Activated naive CD4-positive, alpha-beta T cell treated with anti-CD3 and anti-CD28 coated beads for 36 hours (primary cell): Measurements from ENCODE around the gene NUP98. TPM values are rescaled to one million over a fixed set of nuclear protein-coding genes. Genes with fewer than 3 reads are reported as not detected.

Experiments
- CTCF ChIA-PET: fragments of 350-600 bp; sonication (Branson Sonifier 250); formaldehyde crosslinking; loops from one replicate; lab custom pipeline; 2021; ENCODE audit warnings: antibody characterized with exemption; lab: Charles Lee
- DNase-seq: peaks from one replicate; pipeline ENCODE4 v3.0.0-alpha.2; 2020
- H3K27ac Mint-ChIP-seq: one replicate; pipeline ENCODE4 v1.8.0; 2021; ENCODE audit warnings: mild to moderate bottlenecking, mixed read lengths
- H3K27me3 Mint-ChIP-seq: one replicate; pipeline ENCODE4 v1.8.0; 2021; ENCODE audit warnings: low read depth, mixed read lengths
- H3K36me3 Mint-ChIP-seq: one replicate; pipeline ENCODE4 v1.8.0; 2021; ENCODE audit warnings: low read depth, mixed read lengths
- H3K4me1 Mint-ChIP-seq: one replicate; pipeline ENCODE4 v1.8.0; 2021; ENCODE audit warnings: low read depth, mixed read lengths
- H3K4me3 Mint-ChIP-seq: one replicate; pipeline ENCODE4 v1.8.0; 2021; ENCODE audit warnings: mild to moderate bottlenecking, moderate library complexity, mixed read lengths
- H3K9me3 Mint-ChIP-seq: one replicate; pipeline ENCODE4 v1.8.0; 2021; ENCODE audit warnings: mixed read lengths
- intact Hi-C: fragments of 100-400 bp; cut with micrococcal nuclease; formaldehyde crosslinking; loops from one replicate; pipeline ENCODE4 v1.15.1; 2023
- total RNA-seq, 2 experiments: library from RNA; stranded (reverse); gene quantifications; one replicate each; pipeline ENCODE4 v1.2.3, GENCODE V29; 2021

The NUP98 gene
- total RNA-seq, 2 experiments from 2014 or later = 90.8 to 97.6 TPM

GRCh38 chr11:3755151-3755550, 42.2 kb downstream of the NUP98 start:
- CTCF ChIA-PET = interaction anchor here (0.7 kb wide), 1 partner anchor 346 kb away, joined by 3 read pairs; no protein-coding TSS in a partner anchor
- intact Hi-C loops = loop anchor here (10.0 kb wide), 1 partner anchor 50 kb away; no protein-coding TSS in a partner anchor
- H3K27me3 Mint-ChIP-seq = no peaks in the 10 kb centered on the region

GRCh38 chr11:3753110-3753509, 44.2 kb downstream of the NUP98 start:
- Mint-ChIP-seq H3K4me1 (peaks cover under 1% of the 10 kb centered on the region), H3K27me3 (no peaks in the 10 kb centered on the region), H3K9me3 (no peaks in the 10 kb centered on the region), H3K27ac (peak overlapping the region; percentile 30), H3K4me3 (no peak overlapping the region), H3K36me3 (peaks cover 34% of the 10 kb centered on the region)
- intact Hi-C loops = loop anchor here (10.0 kb wide), 1 partner anchor 48 kb away; no protein-coding TSS in a partner anchor
- DNase-seq = no peak
- CTCF ChIA-PET = interaction anchor here (1.3 kb wide), 1 partner anchor 102 kb away, joined by 3 read pairs; the partner anchor contains the start of gene STIM1

More at GRCh38 chr11:3755151-3755550, 42.2 kb downstream of the NUP98 start:
- no peaks in the 10 kb centered on the region for H3K9me3 Mint-ChIP-seq
- no peaks in the 10 kb centered on the region for H3K4me1 Mint-ChIP-seq
- no peak overlapping the region for H3K4me3 Mint-ChIP-seq
- DNase-seq = no peak
- no peak overlapping the region for H3K27ac Mint-ChIP-seq
- peaks cover 46% of the 10 kb centered on the region for H3K36me3 Mint-ChIP-seq

- no peaks in the 10 kb centered on the region for H3K9me3 Mint-ChIP-seq
- peaks cover 6% of the 10 kb centered on the region for H3K4me1 Mint-ChIP-seq
- CTCF ChIA-PET = interaction anchor here (0.7 kb wide), 1 partner anchor 21 kb away, joined by 3 read pairs; no protein-coding TSS in a partner anchor
- peaks cover 32% of the 10 kb centered on the region for H3K36me3 Mint-ChIP-seq
- no peaks in the 10 kb centered on the region for H3K27me3 Mint-ChIP-seq
- no peak for DNase-seq
- intact Hi-C loops = no loop called here
- no peak overlapping the region for H3K4me3 Mint-ChIP-seq
- H3K27ac Mint-ChIP-seq = no peak overlapping the region
Observed at GRCh38 chr11:3747704-3748103, 49.6 kb downstream of the NUP98 start.

DNA sequence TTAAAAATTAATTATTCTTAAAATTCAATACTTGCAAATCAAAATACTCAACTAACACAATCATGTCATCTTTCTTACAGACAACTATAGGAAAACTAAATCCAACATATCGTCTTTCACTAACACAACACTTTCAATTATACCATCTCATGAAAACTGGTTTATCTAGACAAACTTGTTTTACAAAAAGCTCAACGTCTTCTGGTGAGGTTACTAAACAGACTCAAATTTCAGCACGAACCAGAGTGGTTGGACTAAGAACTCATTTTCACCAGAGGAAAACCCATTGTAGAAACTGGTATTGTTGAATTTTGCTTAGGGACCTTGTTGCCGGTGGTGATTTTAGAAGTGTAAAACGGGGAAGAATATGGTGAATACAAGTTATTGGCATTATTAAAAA, 52.2 kb downstream of the NUP98 start:
- Mint-ChIP-seq H3K27me3 (no peaks in the 10 kb centered on the region), H3K36me3 (peaks cover 38% of the 10 kb centered on the region), H3K4me1 (peaks cover 6% of the 10 kb centered on the region), H3K27ac (no peak overlapping the region), H3K4me3 (no peak overlapping the region), H3K9me3 (no peaks in the 10 kb centered on the region)
- CTCF ChIA-PET = no interaction called here
- intact Hi-C loops = no loop called here
- DNase-seq = no peak

DNA sequence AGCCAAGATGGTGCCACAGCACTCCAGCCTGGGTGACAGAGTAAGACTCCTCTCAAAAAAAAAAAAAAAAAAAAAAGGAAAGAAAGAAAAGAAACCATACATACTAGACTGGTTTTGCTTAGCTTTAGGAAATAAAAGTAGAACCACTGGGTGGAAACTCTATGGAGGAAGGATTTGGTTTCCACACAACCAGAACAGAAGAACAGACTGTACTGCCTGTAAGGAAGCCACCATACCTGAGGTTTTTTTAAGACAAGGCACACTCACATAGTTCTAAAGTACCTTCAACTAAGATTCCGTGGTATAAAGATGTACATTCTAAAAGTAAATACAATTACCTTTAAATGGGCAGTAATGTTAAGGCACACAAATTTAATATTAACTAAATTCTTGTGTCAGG, 58.6 kb downstream of the NUP98 start:
- no peak for DNase-seq
- H3K27ac Mint-ChIP-seq = no peak overlapping the region
- H3K9me3 Mint-ChIP-seq = no peaks in the 10 kb centered on the region
- CTCF ChIA-PET = interaction anchor here (0.7 to 1.7 kb wide), 2 partner anchors 70 to 71 kb away, joined by 4 to 6 read pairs; partner anchors contain the start of gene PGAP2
- no peak overlapping the region for H3K4me3 Mint-ChIP-seq
- peaks cover under 1% of the 10 kb centered on the region for H3K4me1 Mint-ChIP-seq
- H3K27me3 Mint-ChIP-seq = no peaks in the 10 kb centered on the region
- intact Hi-C loops = no loop called here
- H3K36me3 Mint-ChIP-seq = peaks cover 39% of the 10 kb centered on the region

DNA sequence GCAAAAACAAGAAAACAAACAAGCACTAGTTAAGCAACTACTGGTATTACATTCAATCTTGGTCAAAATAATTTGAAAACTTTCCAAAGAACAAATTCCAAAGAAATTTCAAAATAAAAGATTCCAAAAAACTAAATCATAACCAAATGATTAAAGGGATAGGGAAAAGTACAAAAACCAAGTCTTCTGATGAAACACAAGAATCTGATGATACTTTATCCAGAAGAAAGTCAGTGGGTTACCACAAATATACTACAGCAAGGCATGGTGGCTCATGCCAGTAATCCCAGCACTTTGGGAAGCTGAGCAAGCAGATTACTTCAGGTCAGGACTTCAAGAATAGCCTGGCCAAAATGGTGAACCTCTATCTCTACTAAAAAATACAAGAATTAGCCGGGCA, 59.1 kb downstream of the NUP98 start:
- CTCF ChIA-PET = interaction anchor here (0.7 kb wide), 1 partner anchor 72 kb away, joined by 4 read pairs; no protein-coding TSS in a partner anchor

GRCh38 chr11:3737386-3737933, 59.9 kb downstream of the NUP98 start:
- no peak overlapping the region for H3K27ac Mint-ChIP-seq
- no peaks in the 10 kb centered on the region for H3K27me3 Mint-ChIP-seq
- no peaks in the 10 kb centered on the region for H3K9me3 Mint-ChIP-seq
- no peak overlapping the region for H3K4me3 Mint-ChIP-seq
- peaks cover 42% of the 10 kb centered on the region for H3K36me3 Mint-ChIP-seq
- CTCF ChIA-PET = no interaction called here
- DNase-seq = no peak
- intact Hi-C loops = no loop called here
- H3K4me1 Mint-ChIP-seq = peaks cover 5% of the 10 kb centered on the region

More for the DNA sequence above, 59.1 kb downstream of the NUP98 start:
- Mint-ChIP-seq H3K36me3 (peaks cover 42% of the 10 kb centered on the region), H3K27ac (no peak overlapping the region), H3K4me3 (no peak overlapping the region), H3K27me3 (no peaks in the 10 kb centered on the region), H3K4me1 (peaks cover 4% of the 10 kb centered on the region), H3K9me3 (no peaks in the 10 kb centered on the region)
- intact Hi-C loops = no loop called here
- DNase-seq = no peak

DNA sequence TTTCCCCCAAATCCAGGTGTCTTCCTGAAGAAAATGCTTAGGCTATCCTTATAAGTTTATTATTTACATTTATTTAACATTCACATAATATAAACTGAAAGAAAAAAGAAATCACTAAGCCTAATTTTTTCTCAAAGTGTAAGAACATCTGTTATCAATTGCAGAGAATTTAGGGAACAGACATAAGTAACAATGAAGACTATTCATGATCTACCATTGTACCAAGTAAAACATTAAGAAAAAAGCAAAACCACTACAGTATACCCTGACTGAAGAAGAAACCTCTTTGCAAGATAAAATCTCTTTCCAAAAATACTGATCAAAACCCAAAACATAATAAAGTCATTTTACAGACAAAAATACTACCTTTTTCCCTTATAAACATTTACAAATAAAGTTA, 60.5 kb downstream of the NUP98 start:
- CTCF ChIA-PET = no interaction called here
- DNase-seq = no peak
- no peak overlapping the region for H3K27ac Mint-ChIP-seq
- no peaks in the 10 kb centered on the region for H3K27me3 Mint-ChIP-seq
- intact Hi-C loops = no loop called here
- no peaks in the 10 kb centered on the region for H3K9me3 Mint-ChIP-seq
- peaks cover 5% of the 10 kb centered on the region for H3K4me1 Mint-ChIP-seq
- no peak overlapping the region for H3K4me3 Mint-ChIP-seq
- peaks cover 42% of the 10 kb centered on the region for H3K36me3 Mint-ChIP-seq

- CTCF ChIA-PET = no interaction called here
- H3K36me3 Mint-ChIP-seq = peaks cover 43% of the 10 kb centered on the region
- H3K4me1 Mint-ChIP-seq = peaks cover 5% of the 10 kb centered on the region
- intact Hi-C loops = no loop called here
- no peaks in the 10 kb centered on the region for H3K9me3 Mint-ChIP-seq
- no peaks in the 10 kb centered on the region for H3K27me3 Mint-ChIP-seq
- H3K27ac Mint-ChIP-seq = no peak overlapping the region
- H3K4me3 Mint-ChIP-seq = no peak overlapping the region
- no peak for DNase-seq
Observed at GRCh38 chr11:3735827-3736226, 61.5 kb downstream of the NUP98 start.

DNA sequence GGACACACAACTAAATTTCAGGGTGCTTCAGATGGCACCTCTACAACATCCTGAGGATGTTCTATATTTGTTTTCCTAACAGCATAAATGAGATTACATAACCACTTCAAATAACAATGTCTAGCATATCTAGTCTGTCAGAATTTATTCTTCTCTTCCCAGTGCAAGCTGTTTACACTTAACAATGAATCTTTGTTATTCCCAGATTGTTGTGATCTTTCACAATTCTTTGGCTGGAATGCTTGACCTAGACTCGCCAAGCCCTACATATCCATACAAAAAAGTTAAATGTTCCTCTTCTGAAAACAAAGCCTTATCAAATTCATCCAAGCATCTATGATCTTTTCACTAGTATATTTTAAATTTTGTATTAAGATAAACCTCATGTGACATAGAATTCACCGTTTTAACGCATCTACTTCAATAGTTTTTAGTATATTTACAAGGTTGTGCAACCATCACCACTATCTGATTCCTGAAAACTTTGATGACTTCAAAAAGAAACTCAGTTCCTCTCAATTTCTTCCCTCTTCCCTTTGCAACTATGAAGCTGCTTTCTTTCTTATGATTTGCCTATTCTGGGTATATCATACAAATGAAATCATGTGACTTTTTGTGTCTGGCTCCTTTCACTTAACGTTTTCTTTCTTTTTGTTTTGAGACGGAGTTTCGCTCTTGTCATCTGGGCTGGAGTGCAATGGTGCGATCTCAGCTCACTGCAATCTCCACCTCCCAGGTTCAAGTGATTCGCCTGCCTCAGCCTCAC, 64.5 kb downstream of the NUP98 start:
- CTCF ChIA-PET = interaction anchor here (1.7 kb wide), 1 partner anchor 76 kb away, joined by 7 read pairs; the partner anchor contains the start of gene PGAP2
- H3K36me3 Mint-ChIP-seq = peaks cover 60% of the 10 kb centered on the region
- no peak overlapping the region for H3K4me3 Mint-ChIP-seq
- peak overlapping the region; percentile 10 for H3K27ac Mint-ChIP-seq
- no peaks in the 10 kb centered on the region for H3K9me3 Mint-ChIP-seq
- intact Hi-C loops = loop anchor here (2.0 kb wide), 1 partner anchor 16 kb away; no protein-coding TSS in a partner anchor
- H3K4me1 Mint-ChIP-seq = peaks cover 5% of the 10 kb centered on the region
- H3K27me3 Mint-ChIP-seq = no peaks in the 10 kb centered on the region
- no peak for DNase-seq

DNA sequence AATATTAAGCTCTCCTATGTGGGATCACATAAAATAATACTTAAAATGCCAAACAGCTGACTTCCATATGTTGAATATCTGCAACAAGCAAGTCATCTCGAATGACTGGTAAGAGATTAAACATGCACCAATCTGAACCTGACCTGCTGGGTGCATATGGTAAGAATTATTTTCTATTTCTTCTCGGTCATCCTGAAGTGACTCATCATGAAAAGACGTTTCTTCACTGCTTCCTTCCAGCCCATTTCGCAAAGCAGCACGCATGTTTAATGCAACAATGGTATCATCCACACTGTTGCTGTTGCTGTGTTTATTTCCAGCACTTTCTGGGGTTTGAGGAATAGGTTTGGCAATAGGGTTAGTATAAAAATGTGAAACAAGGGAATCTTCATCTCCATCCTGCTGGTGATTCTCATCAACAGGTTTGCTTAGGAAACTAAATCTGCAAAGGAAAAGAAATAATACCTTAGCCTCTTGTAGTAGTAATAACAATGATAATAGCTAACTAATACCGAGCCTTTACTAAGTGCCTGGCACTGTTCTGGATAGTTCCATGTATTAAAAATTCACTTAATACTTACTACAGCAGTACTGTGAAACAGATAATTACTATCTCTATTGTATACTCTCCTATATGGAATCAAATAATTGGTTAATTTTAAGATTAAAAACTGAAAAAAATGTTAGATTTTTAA, 74.2 kb downstream of the NUP98 start:
- no peaks in the 10 kb centered on the region for H3K4me1 Mint-ChIP-seq
- H3K4me3 Mint-ChIP-seq = no peak overlapping the region
- H3K36me3 Mint-ChIP-seq = peaks cover 55% of the 10 kb centered on the region
- intact Hi-C loops = no loop called here
- no peak for DNase-seq
- no peak overlapping the region for H3K27ac Mint-ChIP-seq
- no peaks in the 10 kb centered on the region for H3K9me3 Mint-ChIP-seq
- H3K27me3 Mint-ChIP-seq = no peaks in the 10 kb centered on the region
- CTCF ChIA-PET = interaction anchor here (0.6 kb wide), 1 partner anchor 12 kb away, joined by 4 read pairs; no protein-coding TSS in a partner anchor

- peaks cover 53% of the 10 kb centered on the region for H3K36me3 Mint-ChIP-seq
- H3K27ac Mint-ChIP-seq = no peak overlapping the region
- no peak overlapping the region for H3K4me3 Mint-ChIP-seq
- intact Hi-C loops = no loop called here
- DNase-seq = no peak
- no peaks in the 10 kb centered on the region for H3K9me3 Mint-ChIP-seq
- CTCF ChIA-PET = no interaction called here
- no peaks in the 10 kb centered on the region for H3K4me1 Mint-ChIP-seq
- H3K27me3 Mint-ChIP-seq = no peaks in the 10 kb centered on the region
Observed at GRCh38 chr11:3722100-3722499, 75.3 kb downstream of the NUP98 start.
